HG03139 (cell line): ENCODE results near the gene TMEM270.

ENCODE experiments used
- ATAC-seq: cut with Tn5 transposase; IDR thresholded peaks from one replicate; pipeline ENCODE4 v1.9.1; 2021; ENCODE audit not compliant: unreplicated experiment

The TMEM270 gene

DNA sequence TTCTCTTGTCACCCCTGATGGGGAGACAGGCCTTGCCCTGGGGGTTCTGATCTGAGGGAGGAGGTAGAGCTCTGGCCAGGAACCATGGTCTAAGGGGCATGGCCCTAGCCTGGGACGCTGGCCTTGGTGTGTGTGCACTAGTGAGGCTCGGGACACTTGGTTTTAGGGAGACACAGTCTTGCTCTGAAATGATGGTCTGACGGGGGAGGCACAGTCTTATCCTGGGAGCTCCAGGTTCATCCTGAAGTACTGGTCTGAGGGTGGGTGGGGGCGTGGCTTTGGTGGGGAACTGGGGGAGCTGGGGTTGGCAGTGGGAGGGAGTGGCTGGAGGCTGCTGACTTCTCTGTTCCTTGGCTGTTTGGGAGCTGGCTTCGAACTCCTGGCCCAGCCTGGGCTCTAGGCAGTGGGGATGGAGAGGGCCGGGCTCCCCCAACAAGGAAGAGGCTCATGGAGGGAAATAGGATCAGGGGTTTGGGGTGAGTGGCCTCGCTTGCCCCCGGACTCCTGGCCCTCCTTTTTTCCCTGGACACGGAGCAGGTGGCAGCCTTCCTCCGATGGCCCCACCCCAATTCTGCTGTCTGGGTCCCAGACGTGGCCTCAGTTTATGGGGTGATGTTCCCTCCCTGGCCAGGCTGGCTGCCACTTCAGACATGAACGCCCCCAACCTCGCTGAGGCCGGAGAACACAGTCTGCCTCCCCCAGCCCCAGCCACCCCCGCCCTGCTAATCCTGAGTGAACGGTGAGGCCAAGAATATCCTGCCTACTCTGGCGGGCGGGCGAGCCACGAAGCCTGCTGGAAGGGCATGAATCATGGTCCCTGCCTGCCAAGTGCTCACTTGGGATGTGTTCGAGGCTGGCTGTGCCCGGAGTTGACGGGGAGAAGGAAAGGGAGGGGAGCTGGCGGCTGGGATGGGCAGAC lies 43.5 kb downstream of the TMEM270 start:
- ATAC-seq: no peak

DNA sequence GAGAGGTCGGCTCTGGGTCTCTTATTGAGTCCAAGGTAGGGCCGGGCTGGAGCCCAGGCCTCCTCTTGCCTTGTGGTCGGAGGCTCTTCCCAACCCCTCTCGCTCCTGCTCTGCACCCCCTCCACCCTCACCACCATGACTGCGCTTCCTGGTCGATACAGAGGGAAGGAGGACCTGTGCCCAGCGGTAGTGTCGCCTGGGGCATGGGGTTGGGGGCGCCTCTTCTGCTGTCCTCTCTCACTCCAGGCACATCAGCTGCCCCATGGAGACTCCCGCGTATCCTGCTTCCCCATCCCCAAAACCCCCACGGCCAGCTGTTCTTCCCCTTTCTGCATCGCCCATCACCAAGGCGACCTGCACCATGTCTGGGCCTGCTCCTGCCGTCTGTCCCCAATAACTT lies 44.4 kb downstream of the TMEM270 start:
- no peak for ATAC-seq

DNA sequence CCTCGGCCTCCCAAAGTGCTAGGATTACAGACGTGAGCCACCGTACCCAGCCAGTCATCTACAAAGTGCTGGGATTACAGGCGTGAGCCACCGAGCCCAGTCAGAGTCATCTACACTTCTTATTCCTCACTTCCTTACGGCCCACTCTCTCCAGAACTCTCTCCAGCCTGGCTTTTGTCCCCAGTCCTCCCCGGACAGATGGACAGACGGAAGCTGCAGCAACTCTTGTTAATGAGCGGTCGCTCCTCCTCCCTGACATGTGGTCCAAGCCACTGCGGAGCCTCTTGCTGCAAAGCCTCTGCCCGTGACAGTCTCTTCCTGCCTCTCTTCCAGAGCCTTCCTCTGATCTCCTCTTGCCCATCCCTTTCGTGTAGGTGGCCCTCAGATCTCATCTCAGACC lies 45.9 kb downstream of the TMEM270 start:
- ATAC-seq: no peak

DNA sequence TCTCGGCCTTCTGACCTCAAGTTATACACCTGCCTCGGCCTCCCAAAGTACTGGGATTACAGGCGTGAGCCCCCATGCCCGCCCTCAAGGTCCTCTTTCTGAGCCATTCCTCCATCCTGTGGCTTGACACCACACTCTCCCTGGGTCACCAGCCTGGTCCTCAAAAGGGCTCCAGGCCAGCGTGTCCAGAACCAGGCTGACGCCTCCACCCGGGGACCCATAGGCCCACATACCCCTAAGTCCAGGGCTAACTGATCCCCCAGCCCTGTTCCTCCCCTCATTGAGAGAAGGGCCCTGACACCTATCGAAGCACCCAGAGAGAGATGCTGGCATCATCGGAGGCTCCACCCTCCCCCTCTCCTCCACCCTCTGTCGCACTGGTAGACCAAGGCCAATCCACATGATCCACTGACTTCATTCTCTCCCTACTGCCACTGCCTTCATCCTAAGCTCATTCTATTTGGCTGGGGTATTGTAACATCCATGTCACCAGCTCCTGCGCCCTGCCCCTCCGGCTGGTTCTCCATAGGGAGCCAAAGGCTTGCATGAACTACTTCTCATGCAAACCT lies 46.7 kb downstream of the TMEM270 start:
- no peak for ATAC-seq

DNA sequence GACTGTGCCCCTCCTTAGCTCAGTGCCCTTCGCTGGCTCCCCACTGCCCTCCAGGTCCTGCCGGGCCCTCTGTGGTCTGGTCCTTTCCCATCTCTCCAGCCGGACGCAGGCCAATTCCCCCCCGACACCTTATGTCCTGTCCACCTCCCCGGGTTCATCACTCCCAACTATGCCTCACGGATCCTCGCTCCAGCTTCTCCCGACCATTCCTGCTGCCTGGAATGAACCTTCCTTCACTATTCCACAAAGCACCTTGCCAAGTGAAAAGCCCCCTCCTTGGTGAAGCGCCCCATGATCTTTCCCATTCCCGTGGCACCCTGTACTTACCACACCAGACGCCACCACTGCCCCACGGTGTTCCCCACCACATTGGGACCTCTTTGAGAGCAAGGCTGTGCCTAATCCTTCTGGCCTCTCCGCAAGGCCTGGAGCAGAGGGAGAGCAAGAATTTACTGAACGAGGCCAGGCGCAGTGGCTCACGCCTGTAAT lies 47.2 kb downstream of the TMEM270 start:
- ATAC-seq: no peak

DNA sequence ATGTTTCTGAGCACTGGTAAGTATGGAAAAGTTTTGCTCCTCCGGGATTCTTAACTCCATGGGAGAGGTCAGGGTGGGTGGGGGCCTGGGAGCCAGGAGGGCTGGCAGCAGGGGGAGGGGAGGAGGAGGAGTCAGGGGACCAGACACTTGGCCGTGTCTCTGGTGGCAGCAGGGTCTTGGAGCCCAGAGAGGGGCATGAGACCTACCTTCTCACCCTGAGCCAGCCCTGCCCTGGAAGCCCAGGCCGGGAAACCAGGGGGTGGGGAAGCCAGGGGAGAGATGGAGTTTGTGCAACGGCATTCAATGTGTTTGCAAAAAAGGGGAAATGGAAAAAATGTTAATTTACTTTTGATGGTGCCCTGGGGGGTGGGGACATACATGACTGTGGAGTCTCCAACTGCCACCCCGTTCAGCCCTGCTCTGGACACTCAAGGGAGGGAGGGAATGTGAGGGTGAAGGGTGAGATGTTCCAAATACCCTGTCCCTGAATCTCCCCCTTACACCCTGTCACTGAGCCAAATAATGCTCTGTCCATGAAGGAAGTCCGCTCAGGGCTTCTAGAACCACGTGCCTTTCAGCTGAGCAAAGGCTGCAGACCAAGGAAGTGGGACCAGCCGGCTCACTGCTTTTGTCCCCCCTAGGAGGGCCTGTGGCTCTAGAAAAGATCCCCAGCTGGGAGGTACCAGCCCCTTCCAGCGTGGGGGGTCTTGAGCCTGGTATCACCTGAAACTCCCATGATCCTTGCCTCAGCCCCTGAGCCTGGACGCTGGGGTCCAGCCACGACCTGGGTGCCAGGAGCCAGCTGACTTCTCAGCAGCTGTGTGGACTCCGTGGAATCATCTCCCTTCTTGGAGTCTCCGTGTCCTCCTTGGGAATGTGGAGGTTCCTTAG lies 48.3 kb downstream of the TMEM270 start:
- no peak for ATAC-seq

DNA sequence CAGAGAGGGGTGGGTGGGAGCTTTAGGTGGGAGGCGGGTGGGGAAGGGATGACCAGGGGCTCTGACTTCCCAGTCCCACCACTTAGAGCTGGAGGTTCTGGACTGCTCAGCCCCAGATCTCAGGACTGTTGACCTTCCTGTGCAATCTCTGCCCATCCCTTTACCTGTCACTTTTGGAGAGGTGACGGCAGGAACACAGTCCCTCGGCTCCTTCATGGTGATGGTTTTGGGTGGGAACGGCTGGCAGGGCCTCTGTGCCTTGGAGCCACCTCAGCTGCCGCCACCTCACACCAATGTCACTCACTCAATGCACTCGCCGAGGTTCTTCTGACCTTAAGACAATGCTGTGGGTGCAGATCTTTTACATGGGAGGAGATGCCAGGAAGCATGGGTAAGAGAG lies 49.0 kb downstream of the TMEM270 start:
- no peak for ATAC-seq

DNA sequence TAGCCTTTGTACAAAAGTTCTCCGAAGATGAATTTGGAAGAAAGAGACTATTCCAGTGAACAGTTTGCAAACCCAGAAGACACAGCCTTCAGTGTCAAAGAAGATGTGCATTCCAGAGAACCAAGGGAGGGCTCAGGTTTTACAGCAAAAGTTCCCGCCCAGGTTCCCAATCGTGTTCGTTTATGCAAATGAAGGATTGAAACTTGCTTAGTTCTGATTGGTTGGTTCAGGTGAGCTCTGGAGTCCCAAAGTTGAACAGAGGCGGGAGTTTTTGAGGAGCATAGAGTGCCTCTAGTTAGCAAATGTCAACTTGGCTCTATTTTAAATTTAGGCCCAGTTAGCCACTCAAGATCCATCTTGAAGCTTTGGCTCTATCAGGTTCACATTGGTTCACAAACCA lies 51.3 kb downstream of the TMEM270 start:
- no peak for ATAC-seq
